ENCODE results near the gene CMIP. TPM values are rescaled to one million over a fixed set of nuclear protein-coding genes. Genes with fewer than 3 reads are reported as not detected.

CMIP gene
- total RNA-seq, 1 experiment from 2014 or later: 12.7 TPM

- Histone ChIP-seq H3K4me1 (ENCODE audit: low read length) (peaks cover 30% of the 10 kb centered on the region), H3K27ac (ENCODE audit: low read length) (no peak overlapping the region), H2AFZ (ENCODE audit: low read length) (no peak overlapping the region), H3K27me3 (ENCODE audit: low read length) (no peaks in the 10 kb centered on the region), H3K9me3 (ENCODE audit: low read length) (no peaks in the 10 kb centered on the region), H4K20me1 (ENCODE audit: insufficient read depth, low read depth, low read length) (peaks cover 50% of the 10 kb centered on the region; the same call in 1 of the 2 replicates), H3K79me2 (ENCODE audit: low read length) (no peaks in the 10 kb centered on the region), H3K9me2 (replicated peaks; ENCODE audit: insufficient read depth, low read length) (no peaks in the 10 kb centered on the region), H3K9ac (ENCODE audit: low read length) (no peak overlapping the region), H3K36me3 (ENCODE audit: insufficient read depth, low read length) (no peaks in the 10 kb centered on the region), H3K4me3 (ENCODE audit: low read length) (no peak overlapping the region), H3K4me2 (ENCODE audit: low read depth, low read length, poor library complexity, severe bottlenecking) (no peak overlapping the region)
- no peak for DNase-seq
Observed at GRCh38 chr16:81493755-81494433, 49.3 kb downstream of the CMIP start.

DNA sequence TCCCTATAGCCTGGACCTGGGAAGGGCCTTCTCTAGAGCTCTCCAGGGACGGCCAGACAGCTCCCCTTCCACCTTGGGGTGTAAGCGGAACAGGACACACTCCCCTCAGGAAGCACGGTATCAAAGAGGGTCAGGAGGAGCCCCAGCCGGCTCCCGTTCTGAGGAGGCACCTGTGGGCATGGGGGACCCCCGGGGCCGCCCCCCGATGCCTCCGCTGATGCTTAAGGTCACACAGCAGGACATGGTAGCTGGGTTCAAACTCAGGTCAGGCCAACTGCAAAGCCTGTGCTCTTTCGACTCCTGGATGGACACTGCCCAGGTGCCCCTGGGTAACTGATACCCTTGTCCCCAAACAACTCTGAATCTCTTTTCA lies 49.8 kb downstream of the CMIP start:
- no peak overlapping the region for H3K27ac ChIP-seq (ENCODE audit: low read length)
- no peak overlapping the region for H3K9ac ChIP-seq (ENCODE audit: low read length)
- H3K9me3 ChIP-seq (ENCODE audit: low read length): no peaks in the 10 kb centered on the region
- H3K9me2 ChIP-seq (replicated peaks; ENCODE audit: insufficient read depth, low read length): no peaks in the 10 kb centered on the region
- no peak for DNase-seq
- no peaks in the 10 kb centered on the region for H3K27me3 ChIP-seq (ENCODE audit: low read length)
- no peak overlapping the region for H2AFZ ChIP-seq (ENCODE audit: low read length)
- H3K36me3 ChIP-seq (ENCODE audit: insufficient read depth, low read length): no peaks in the 10 kb centered on the region
- H3K4me1 ChIP-seq (ENCODE audit: low read length): peaks cover 29% of the 10 kb centered on the region
- no peak overlapping the region for H3K4me3 ChIP-seq (ENCODE audit: low read length)
- peaks cover 50% of the 10 kb centered on the region; the same call in 1 of the 2 replicates for H4K20me1 ChIP-seq (ENCODE audit: insufficient read depth, low read depth, low read length)
- H3K79me2 ChIP-seq (ENCODE audit: low read length): no peaks in the 10 kb centered on the region
- no peak overlapping the region for H3K4me2 ChIP-seq (ENCODE audit: low read depth, low read length, poor library complexity, severe bottlenecking)

DNA sequence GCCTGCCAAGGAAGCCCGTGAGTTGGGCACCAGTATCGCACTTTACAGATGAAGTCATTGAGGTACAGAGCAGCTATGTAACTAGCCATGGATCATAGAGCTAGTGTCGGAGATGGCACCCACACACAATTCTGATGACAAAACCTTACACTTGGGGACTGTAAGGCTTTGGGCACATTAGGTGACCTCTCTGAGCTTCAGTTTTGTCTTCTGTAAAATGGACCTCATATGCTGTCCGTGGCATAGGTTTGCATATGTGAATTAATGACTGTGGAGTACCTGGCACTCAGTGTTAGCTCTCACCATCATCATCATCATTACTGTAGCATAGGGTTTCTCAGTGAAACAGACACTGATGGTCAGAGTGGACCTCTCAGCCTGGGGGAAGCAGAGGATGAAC lies 50.3 kb downstream of the CMIP start:
- Histone ChIP-seq H3K9me3 (ENCODE audit: low read length) (no peaks in the 10 kb centered on the region), H3K4me2 (ENCODE audit: low read depth, low read length, poor library complexity, severe bottlenecking) (no peak overlapping the region), H3K4me3 (ENCODE audit: low read length) (no peak overlapping the region), H4K20me1 (ENCODE audit: insufficient read depth, low read depth, low read length) (peaks cover 49% of the 10 kb centered on the region; the same call in 1 of the 2 replicates), H3K9ac (ENCODE audit: low read length) (no peak overlapping the region), H3K36me3 (ENCODE audit: insufficient read depth, low read length) (no peaks in the 10 kb centered on the region), H3K79me2 (ENCODE audit: low read length) (no peaks in the 10 kb centered on the region), H2AFZ (ENCODE audit: low read length) (no peak overlapping the region), H3K27ac (ENCODE audit: low read length) (no peak overlapping the region), H3K4me1 (ENCODE audit: low read length) (peaks cover 24% of the 10 kb centered on the region), H3K9me2 (replicated peaks; ENCODE audit: insufficient read depth, low read length) (no peaks in the 10 kb centered on the region), H3K27me3 (ENCODE audit: low read length) (no peaks in the 10 kb centered on the region)
- no peak for DNase-seq

DNA sequence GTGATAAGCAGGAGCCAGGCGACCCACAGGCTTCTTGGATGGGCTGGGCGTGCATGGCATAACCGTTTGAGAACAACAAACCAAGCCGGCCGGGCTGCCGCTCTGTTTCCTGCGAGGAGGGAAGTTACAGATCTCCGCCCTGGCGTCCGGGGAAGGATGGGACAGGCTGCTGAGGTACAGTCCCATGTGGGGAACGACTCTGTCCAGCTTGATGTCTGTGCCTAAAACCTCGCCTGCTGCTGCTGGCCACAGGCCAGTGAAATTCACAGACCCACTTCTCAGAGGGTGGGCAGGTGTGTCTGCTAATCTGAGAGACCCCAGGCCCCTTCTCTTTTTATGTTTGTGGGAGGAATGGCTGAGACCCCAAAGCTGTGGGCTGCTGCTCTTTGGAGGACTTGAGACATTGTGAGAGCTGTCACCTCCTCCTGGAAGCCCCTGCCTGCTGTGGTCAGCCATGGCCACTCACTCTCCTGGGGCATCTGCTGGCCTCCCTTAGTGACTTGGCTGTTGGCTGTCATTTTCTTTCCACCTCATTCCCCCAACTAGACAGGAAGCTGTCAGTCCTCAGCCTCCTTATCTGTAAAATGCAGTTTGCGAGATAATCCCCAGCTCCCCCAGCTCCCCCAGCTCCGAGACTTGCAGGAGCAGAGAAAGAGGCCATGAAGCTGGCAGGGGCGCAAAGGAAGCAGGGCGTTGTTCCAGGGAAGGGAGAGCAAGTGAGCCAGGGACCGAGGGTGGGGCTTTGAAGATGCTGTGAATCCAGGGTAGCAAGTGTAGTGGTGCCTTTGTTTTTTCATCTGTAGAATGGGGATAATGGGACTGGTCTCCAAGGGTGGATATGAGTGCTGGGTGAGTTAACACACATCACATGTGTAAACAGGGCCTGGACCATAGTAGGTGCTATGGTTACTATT lies 51.0 kb downstream of the CMIP start:
- Histone ChIP-seq H3K27me3 (ENCODE audit: low read length) (no peaks in the 10 kb centered on the region), H2AFZ (ENCODE audit: low read length) (no peak overlapping the region), H3K9me2 (replicated peaks; ENCODE audit: insufficient read depth, low read length) (no peaks in the 10 kb centered on the region), H3K79me2 (ENCODE audit: low read length) (no peaks in the 10 kb centered on the region), H3K9ac (ENCODE audit: low read length) (no peak overlapping the region), H3K4me1 (ENCODE audit: low read length) (peaks cover 22% of the 10 kb centered on the region), H3K4me2 (ENCODE audit: low read depth, low read length, poor library complexity, severe bottlenecking) (no peak overlapping the region), H3K4me3 (ENCODE audit: low read length) (no peak overlapping the region), H4K20me1 (ENCODE audit: insufficient read depth, low read depth, low read length) (peaks cover 47% of the 10 kb centered on the region; the same call in 1 of the 2 replicates), H3K36me3 (ENCODE audit: insufficient read depth, low read length) (no peaks in the 10 kb centered on the region), H3K9me3 (ENCODE audit: low read length) (no peaks in the 10 kb centered on the region), H3K27ac (ENCODE audit: low read length) (no peak overlapping the region)
- DNase-seq: no peak

- no peaks in the 10 kb centered on the region for H3K36me3 ChIP-seq (ENCODE audit: insufficient read depth, low read length)
- H3K9ac ChIP-seq (ENCODE audit: low read length): no peak overlapping the region
- no peak overlapping the region for H3K4me2 ChIP-seq (ENCODE audit: low read depth, low read length, poor library complexity, severe bottlenecking)
- no peaks in the 10 kb centered on the region for H3K9me2 ChIP-seq (replicated peaks; ENCODE audit: insufficient read depth, low read length)
- no peak overlapping the region for H3K27ac ChIP-seq (ENCODE audit: low read length)
- no peaks in the 10 kb centered on the region for H3K9me3 ChIP-seq (ENCODE audit: low read length)
- H3K4me1 ChIP-seq (ENCODE audit: low read length): peaks cover 29% of the 10 kb centered on the region
- H3K4me3 ChIP-seq (ENCODE audit: low read length): no peak overlapping the region
- no peaks in the 10 kb centered on the region for H3K79me2 ChIP-seq (ENCODE audit: low read length)
- no peak overlapping the region for H2AFZ ChIP-seq (ENCODE audit: low read length)
- DNase-seq: no peak
- peaks cover 45% of the 10 kb centered on the region; the same call in 1 of the 2 replicates for H4K20me1 ChIP-seq (ENCODE audit: insufficient read depth, low read depth, low read length)
- H3K27me3 ChIP-seq (ENCODE audit: low read length): no peaks in the 10 kb centered on the region
Observed at GRCh38 chr16:81496321-81496720, 51.7 kb downstream of the CMIP start.

GRCh38 chr16:81496742-81497141 lies 52.1 kb downstream of the CMIP start:
- peaks cover 34% of the 10 kb centered on the region for H3K4me1 ChIP-seq (ENCODE audit: low read length)
- DNase-seq: no peak
- H3K4me2 ChIP-seq (ENCODE audit: low read depth, low read length, poor library complexity, severe bottlenecking): no peak overlapping the region
- H3K79me2 ChIP-seq (ENCODE audit: low read length): no peaks in the 10 kb centered on the region
- no peaks in the 10 kb centered on the region for H3K36me3 ChIP-seq (ENCODE audit: insufficient read depth, low read length)
- peaks cover 46% of the 10 kb centered on the region for H4K20me1 ChIP-seq (ENCODE audit: insufficient read depth, low read depth, low read length)
- no peak overlapping the region for H3K4me3 ChIP-seq (ENCODE audit: low read length)
- no peaks in the 10 kb centered on the region for H3K9me3 ChIP-seq (ENCODE audit: low read length)
- no peak overlapping the region for H3K27ac ChIP-seq (ENCODE audit: low read length)
- H2AFZ ChIP-seq (ENCODE audit: low read length): no peak overlapping the region
- H3K9me2 ChIP-seq (replicated peaks; ENCODE audit: insufficient read depth, low read length): no peaks in the 10 kb centered on the region
- no peaks in the 10 kb centered on the region for H3K27me3 ChIP-seq (ENCODE audit: low read length)
- H3K9ac ChIP-seq (ENCODE audit: low read length): no peak overlapping the region

DNA sequence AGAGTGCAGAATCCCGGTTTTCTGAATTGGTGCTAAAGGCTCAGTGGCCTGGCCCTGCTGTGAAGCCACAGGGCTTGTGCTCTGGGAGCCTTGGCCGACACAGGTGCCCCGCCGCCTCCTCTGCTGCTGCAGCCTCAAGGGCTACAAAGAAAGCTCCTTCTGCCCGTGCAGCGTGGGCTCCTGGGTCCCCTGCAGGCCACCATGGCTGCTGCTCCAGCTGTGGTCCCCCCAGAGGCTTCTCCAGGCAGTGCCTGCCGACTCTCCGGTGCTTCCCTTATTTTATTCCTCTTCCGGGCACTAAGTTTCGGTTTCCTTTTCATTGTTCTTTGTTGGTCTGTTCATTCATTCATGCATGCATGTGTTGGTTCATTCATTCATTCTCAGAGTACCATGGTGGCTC lies 53.1 kb downstream of the CMIP start:
- H3K9ac ChIP-seq (ENCODE audit: low read length): peak overlapping the region; percentile 15; the same call in 1 of the 2 replicates
- no peaks in the 10 kb centered on the region for H3K9me3 ChIP-seq (ENCODE audit: low read length)
- peaks cover 55% of the 10 kb centered on the region for H4K20me1 ChIP-seq (ENCODE audit: insufficient read depth, low read depth, low read length)
- peaks cover 35% of the 10 kb centered on the region for H3K4me1 ChIP-seq (ENCODE audit: low read length)
- no peaks in the 10 kb centered on the region for H3K27me3 ChIP-seq (ENCODE audit: low read length)
- H3K9me2 ChIP-seq (replicated peaks; ENCODE audit: insufficient read depth, low read length): no peaks in the 10 kb centered on the region
- H3K4me2 ChIP-seq (ENCODE audit: low read depth, low read length, poor library complexity, severe bottlenecking): peak overlapping the region; percentile 41
- H3K79me2 ChIP-seq (ENCODE audit: low read length): no peaks in the 10 kb centered on the region
- H3K4me3 ChIP-seq (ENCODE audit: low read length): no peak overlapping the region; the same call in 1 of the 2 replicates
- H3K36me3 ChIP-seq (ENCODE audit: insufficient read depth, low read length): no peaks in the 10 kb centered on the region
- DNase-seq: peak; percentile 71
- no peak overlapping the region for H3K27ac ChIP-seq (ENCODE audit: low read length)
- no peak overlapping the region for H2AFZ ChIP-seq (ENCODE audit: low read length)

DNA sequence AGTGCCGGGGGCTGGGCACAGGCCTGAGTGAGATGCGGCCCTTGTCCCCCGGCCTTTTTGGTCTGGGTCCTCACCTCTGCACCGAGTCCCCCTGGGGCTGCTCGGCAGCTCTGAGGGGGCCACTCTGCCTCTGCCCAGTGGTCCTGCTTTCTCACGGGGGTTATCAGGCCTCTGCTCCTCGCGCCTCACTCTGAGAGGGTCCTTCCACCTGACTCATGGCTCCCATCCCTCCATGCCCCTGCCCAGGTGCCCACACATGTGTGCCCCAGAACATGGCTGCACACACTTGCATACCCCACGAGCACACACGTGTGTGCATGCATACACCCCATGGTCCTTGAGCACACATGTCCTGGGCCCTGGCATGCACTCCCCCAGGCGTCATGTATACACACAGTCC lies 53.7 kb downstream of the CMIP start:
- no peak overlapping the region for H3K4me3 ChIP-seq (ENCODE audit: low read length)
- H3K9me2 ChIP-seq (replicated peaks; ENCODE audit: insufficient read depth, low read length): no peaks in the 10 kb centered on the region
- H3K9ac ChIP-seq (ENCODE audit: low read length): no peak overlapping the region
- H3K4me1 ChIP-seq (ENCODE audit: low read length): peaks cover 35% of the 10 kb centered on the region
- H3K79me2 ChIP-seq (ENCODE audit: low read length): no peaks in the 10 kb centered on the region
- H3K27me3 ChIP-seq (ENCODE audit: low read length): no peaks in the 10 kb centered on the region
- no peak for DNase-seq
- no peak overlapping the region for H2AFZ ChIP-seq (ENCODE audit: low read length)
- H3K27ac ChIP-seq (ENCODE audit: low read length): no peak overlapping the region
- H3K4me2 ChIP-seq (ENCODE audit: low read depth, low read length, poor library complexity, severe bottlenecking): no peak overlapping the region
- no peaks in the 10 kb centered on the region for H3K36me3 ChIP-seq (ENCODE audit: insufficient read depth, low read length)
- H3K9me3 ChIP-seq (ENCODE audit: low read length): no peaks in the 10 kb centered on the region
- peaks cover 56% of the 10 kb centered on the region for H4K20me1 ChIP-seq (ENCODE audit: insufficient read depth, low read depth, low read length)
